Stromal cell of bone marrow (primary cell): Measurements from ENCODE around the gene PMIS2.

Experiments
- DNase-seq: peaks from one replicate; pipeline ENCODE4 v3.0.0-alpha.2; 2012; ENCODE audit warnings: low read depth

The PMIS2 gene

GRCh38 chr19:35585848-35586247, at the start of gene PMIS2:
TSS of gene PMIS2 (plus strand) at chr19:35586173. CDS start at chr19:35586260, 87 bp downstream.
- DNase-seq = no peak

GRCh38 chr19:35539314-35539713, 46.7 kb upstream of the PMIS2 start:
- no peak for DNase-seq

- no peak for DNase-seq
Observed at GRCh38 chr19:35539850-35540249, 46.1 kb upstream of the PMIS2 start.

GRCh38 chr19:35540356-35540927, 45.5 kb upstream of the PMIS2 start:
- no peak for DNase-seq

- no peak for DNase-seq
Observed at GRCh38 chr19:35542209-35542608, 43.8 kb upstream of the PMIS2 start.

GRCh38 chr19:35543280-35544109, 42.5 kb upstream of the PMIS2 start:
- DNase-seq = no peak

- no peak for DNase-seq
Observed at GRCh38 chr19:35544110-35544802, 41.7 kb upstream of the PMIS2 start.

- peak; percentile 81 for DNase-seq
Observed at GRCh38 chr19:35545001-35545854, 40.7 kb upstream of the PMIS2 start, which contains the start of gene TMEM147. TSS of gene TMEM147 (plus strand) at chr19:35545626. CDS start at chr19:35545740, 114 bp downstream.

GRCh38 chr19:35545855-35546381, 40.1 kb upstream of the PMIS2 start:
- DNase-seq = no peak

GRCh38 chr19:35546532-35546931, 39.4 kb upstream of the PMIS2 start:
- DNase-seq = no peak

GRCh38 chr19:35549174-35549788, 36.7 kb upstream of the PMIS2 start:
- peak; percentile 38 for DNase-seq

- no peak for DNase-seq
Observed at GRCh38 chr19:35549879-35550523, 36.0 kb upstream of the PMIS2 start.

GRCh38 chr19:35551091-35551810, 34.7 kb upstream of the PMIS2 start:
- no peak for DNase-seq

- no peak for DNase-seq
Observed at GRCh38 chr19:35552534-35553384, 33.2 kb upstream of the PMIS2 start.

- DNase-seq = no peak
Observed at GRCh38 chr19:35553385-35554000, 32.5 kb upstream of the PMIS2 start.

- DNase-seq = no peak
Observed at GRCh38 chr19:35554076-35554475, 31.9 kb upstream of the PMIS2 start.

- DNase-seq = no peak
Observed at GRCh38 chr19:35555301-35556005, 30.5 kb upstream of the PMIS2 start.

- no peak for DNase-seq
Observed at GRCh38 chr19:35556025-35556590, 29.9 kb upstream of the PMIS2 start.
